ACHN (cell line): Measurements from ENCODE around the gene GEMIN2.
"Not testable (repeated sequence)": the region's sequence is repeated elsewhere in the genome, so short reads cannot be mapped to it uniquely, and the experiment has no call there.

Source experiments
- DNase-seq: peaks from one replicate; pipeline ENCODE4 v3.0.0-alpha.2; 2015
- in situ Hi-C: cut with HindIII; loops from 2 replicates; pipeline ENCODE4 v1.10.0; 2017; ENCODE audit warnings: low sequenced_read_pairs, low pct_ligation_motif_present, low pct_unique_long_range_greater_than_20kb

GEMIN2 gene

DNA sequence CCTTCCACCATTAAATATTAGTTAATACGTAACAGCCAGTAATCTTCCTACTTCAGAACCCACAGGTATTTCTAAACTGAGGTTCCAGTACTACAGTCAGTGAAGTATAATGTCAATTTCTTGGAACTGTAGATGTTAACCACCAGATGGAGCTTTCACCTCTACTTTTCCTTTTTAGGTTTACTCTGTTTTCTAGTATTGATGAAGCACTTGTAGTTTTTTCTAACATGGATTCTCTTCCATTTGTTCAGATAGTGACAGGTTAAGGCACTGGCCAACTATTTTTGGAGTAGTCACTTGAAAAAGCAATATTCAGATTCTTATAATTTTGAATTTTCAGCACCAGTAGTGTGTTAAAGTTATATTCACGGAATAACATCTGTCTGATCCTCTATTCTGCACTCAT, 6.5 kb upstream of the GEMIN2 start:
- in situ Hi-C loops: no loop called here
- peak; percentile 49 for DNase-seq

GRCh38 chr14:39108791-39109190, 5.3 kb upstream of the GEMIN2 start:
- no peak for DNase-seq
- in situ Hi-C loops: no loop called here

DNA sequence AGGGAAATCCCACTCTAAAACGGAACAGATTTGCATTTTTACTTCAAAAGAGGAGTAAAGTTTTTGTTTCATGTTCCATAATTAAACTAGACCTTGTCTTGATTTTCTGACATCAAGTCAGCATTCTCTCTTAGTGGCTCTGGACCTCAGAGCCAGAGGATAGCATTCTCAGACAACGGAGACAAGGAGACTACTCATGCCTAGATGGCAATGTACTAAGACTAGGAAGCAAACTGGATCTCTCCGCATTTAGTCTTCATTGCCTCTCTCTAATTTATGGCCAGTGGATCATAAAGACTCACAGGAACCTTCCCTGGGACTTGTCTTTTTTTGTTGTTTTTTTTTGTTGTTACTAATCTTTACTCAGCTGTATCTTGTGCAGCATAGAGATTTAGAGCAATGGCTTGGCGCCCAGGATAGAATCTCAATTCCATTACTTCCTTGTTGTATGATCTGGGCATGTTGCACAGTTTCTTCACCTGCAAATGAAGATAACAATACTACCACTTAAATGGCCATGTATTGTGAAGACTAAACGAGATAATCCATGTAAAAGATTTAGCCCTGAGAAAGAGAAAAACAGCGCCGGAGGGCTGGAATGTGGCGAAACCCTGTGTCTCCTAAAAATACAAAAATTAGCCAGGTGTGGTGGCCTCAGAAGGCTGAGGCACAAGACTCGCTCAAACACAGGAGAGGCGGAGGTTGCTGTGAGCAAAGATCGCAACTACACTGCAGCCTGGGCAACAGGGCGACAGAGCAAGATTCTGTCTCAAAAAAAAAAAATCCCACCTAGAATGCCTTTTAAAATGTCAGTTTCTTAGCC, 4.0 kb upstream of the GEMIN2 start:
- in situ Hi-C loops: no loop called here
- DNase-seq: no peak

- in situ Hi-C loops: no loop called here
- peak; percentile 8 for DNase-seq
Observed at GRCh38 chr14:39113685-39114072, 444 bp upstream of the GEMIN2 start.

DNA sequence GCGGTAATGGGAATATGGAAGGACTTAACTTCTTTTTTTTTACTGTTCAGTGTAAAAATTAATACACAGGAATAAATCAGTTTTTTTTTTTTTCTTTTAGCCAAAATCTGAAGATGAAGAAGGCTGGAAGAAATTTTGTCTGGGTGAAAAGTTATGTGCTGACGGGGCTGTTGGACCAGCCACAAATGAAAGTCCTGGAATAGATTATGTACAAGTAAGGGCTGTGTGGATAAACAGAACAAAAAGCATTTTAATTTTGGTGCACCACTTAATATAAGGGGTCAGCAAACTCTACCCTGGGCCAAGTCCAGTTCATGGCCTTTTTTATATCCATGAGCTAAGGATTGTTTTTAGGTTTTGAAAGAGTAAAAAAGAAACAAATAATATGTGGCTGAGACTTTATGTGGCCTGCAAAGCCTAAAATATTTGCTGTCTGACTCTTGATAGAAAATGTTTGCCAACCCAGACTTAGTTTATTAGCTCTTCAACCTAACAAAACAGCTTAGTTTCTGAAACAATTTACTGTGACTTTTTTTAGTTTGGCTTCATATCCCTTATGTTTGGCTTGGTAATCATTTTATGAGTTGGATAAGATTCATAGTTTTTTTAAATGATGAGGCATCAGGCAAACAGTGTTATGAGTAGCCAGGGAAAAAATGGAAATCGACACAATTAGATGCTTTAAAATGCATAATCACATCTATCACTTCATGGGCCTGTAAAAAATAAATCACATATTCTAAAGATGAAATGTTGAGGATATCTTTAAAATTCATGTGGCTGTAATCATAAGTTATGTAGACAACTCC, 8.4 kb downstream of the GEMIN2 start:
- in situ Hi-C loops: no loop called here
- DNase-seq: no peak

DNA sequence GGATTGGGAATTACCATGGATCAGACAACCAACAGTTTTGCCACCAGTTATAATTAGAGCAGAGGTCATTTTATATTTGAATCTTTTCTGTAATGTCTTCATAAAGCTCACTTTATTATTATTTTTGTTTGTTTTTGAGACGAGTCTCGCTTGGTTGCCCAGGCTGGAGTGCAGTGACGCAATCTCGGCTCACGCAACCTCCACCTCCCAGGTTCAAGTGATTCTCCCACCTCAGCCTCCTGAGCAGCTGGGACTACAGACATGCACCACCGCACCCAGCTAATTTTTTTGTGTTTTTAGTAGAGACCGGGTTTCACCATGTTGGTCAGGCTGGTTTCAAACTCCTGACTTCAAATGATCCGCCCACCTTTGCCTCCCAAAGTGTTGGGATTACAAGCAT, 23.7 kb downstream of the GEMIN2 start:
- in situ Hi-C loops, DNase-seq: not testable (repeated sequence)

DNA sequence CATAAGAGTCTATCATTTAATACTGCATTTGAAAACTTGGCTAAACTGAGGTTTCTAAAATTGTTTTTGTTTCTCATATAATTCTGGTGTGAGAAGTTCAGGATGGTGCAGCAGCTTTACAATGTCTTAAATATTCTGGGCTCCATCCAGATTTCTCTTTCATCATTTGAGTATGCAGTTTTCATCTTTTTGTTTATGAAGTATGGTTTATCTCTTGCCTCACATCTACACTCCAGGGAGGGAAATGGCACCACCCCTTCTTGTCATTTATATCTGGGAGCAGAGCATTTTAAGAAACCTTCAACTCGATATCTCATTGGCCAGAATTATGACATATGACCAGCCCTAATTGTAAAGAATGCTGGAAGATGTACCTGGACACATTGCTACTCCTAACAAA, 24.3 kb downstream of the GEMIN2 start:
- no peak for DNase-seq
- in situ Hi-C loops: no loop called here

DNA sequence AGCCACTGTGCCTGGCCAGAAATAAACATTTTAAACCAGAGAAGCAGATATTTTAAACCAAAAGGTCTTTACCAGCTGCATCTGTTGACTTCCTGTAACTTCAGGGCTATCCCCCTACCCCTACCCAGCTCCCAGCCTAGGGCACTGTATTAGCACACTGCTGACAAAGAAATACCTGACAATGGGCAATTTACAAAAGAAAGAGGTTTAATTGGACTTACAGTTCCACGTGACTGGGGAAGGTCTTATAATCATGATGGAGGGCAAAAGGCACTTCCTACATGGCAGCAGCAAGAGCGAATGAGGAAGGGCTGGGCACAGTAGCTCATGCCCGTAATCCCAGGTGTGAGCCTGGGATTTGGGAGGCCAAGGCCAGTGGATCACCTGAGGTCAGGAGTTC, 26.0 kb downstream of the GEMIN2 start:
- DNase-seq: no peak
- in situ Hi-C loops: no loop called here

DNA sequence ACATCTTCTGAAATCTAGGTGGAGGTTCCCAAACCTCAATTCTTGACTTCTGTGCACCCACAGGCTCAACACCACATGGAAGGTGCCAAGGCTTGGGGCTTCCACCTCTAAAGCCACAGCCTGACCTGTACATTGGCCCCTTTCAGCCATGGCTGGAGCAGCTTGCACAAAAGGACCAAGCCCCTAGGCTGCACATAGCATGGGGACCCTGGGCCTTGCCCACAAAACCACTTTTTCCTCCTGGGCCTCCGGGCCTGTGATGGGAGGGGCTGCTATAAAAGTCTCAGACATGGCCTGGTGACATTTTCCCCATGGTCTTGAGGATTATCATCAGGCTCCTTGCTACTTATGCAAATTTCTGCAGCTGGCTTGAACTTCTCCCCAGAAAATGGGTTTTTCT, 27.5 kb downstream of the GEMIN2 start:
- in situ Hi-C loops: not testable (repeated sequence)

GRCh38 chr14:39143226-39143625, 29.1 kb downstream of the GEMIN2 start:
- in situ Hi-C loops, DNase-seq: not testable (repeated sequence)

More for the DNA sequence above, 27.5 kb downstream of the GEMIN2 start:
- DNase-seq: not testable (repeated sequence)

DNA sequence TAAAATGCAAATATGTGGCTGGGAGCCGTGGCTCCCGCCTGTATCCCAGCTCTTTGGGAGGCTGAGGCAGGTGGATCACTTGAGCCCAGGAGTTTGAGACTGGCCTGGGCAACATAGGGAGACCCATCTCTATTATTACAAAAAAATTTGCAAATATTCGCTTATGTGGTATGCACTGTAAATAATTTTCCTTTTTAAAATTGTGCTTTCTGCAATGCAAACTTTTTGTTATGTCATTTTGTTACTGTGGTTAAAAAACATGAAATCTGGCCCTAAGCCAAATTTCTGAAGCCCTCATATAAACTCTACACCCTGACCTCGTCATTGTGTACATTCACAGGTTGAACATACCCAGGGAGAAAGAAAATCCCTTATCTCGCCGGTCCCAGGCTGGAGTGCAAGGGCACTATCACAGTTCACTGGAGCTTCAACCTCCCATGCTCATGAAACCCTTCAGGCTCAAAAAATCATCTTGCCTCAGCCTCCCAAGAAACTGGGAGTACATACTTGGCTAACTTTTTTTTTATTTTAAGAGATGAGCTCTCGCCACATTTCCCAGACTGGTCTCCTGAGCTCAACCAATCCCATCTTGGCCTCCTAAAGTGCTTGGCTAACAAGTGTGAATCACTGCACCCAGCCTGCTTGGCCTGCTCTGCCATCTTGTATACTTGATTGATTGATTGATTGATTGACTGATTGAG, 31.3 kb downstream of the GEMIN2 start:
- no peak for DNase-seq
- in situ Hi-C loops: no loop called here

- no peak for DNase-seq
- in situ Hi-C loops: no loop called here
Observed at GRCh38 chr14:39154594-39155189, 40.6 kb downstream of the GEMIN2 start.

DNA sequence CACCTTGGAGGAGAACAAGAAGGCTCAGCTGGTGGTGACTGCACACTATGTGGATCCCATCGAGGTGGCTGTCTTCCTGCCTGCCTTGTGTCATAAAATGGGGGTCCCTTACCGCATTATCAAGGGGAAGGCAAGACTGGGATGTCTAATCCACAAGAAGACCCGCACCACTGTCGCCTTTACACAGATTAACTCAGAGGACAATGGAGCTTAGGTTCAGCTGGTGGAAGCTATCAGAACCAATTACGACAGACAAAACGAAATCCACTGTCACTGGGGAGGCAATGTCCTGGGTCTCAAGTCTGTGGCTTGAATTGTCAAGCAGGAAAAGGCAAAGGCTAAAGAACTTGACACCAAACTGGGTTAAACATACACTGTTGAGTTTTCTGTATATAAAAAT, 43.4 kb downstream of the GEMIN2 start:
- in situ Hi-C loops: no loop called here
- DNase-seq: no peak

GRCh38 chr14:39158222-39158858, 44.2 kb downstream of the GEMIN2 start:
- in situ Hi-C loops: no loop called here

DNA sequence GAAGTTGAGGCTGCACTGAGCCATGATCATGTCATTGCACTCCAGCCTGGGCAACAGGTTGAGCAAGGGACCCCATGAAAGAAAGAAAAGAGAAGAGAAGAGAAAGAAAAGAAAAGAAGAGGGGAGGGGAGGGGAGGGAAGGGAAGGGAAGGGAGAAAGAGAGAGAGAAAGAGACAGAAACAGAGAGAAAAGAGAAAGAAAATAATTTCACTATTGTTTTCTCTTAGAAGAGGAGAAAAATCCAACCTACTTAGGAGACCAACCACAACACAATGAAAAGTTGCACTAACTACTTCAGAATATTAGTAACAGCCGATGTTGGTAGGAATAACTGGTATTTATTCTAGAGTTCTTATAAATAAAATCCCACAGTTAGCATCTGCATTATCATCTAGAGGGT, 46.4 kb downstream of the GEMIN2 start:
- in situ Hi-C loops: no loop called here
- no peak for DNase-seq

More at GRCh38 chr14:39158222-39158858, 44.2 kb downstream of the GEMIN2 start:
- no peak for DNase-seq

DNA sequence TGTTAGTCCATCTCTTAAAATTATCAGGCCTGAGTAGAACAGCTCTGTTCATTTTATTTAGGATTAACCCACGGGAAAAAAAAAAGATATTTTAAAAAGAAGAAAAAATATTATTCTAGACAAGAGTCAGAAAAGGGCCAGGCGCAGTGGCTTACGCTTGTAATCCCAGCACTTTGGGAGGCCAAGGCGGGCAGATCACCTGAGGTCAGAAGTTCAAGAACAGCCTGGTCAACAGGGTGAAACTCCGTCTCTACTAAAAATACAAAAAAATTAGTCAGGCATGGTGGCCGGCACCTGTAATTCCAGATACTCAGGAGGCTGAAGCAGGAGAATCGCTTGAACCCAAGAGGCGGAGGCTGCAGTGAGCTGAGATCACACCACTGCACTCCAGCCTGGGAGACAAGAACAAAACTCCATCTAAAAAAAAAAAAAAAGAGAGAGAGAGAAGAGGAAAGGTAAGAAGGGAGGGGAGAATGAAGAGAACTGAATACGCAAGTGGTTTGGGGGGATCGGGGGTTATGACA, 53.7 kb downstream of the GEMIN2 start:
- DNase-seq, in situ Hi-C loops: not testable (repeated sequence)

GRCh38 chr14:39168591-39168990, 54.5 kb downstream of the GEMIN2 start:
- DNase-seq: no peak
- in situ Hi-C loops: no loop called here

DNA sequence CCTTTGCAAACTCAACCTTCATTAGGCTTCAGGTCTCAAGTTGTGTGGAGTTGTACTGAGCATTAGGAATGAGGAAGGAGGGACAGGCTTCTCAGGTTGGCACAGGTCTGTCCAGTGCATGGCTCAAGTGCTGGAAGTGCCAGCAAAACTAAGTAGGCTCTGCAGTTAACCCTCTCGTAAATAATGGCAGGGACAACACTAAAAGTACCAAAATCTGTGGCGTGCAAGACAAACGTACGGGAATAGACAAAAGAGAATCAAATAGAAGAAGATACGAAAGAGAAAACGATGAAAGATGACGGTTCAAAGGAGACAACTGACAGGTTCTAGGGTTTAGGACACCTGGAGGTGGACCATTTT, 55.4 kb downstream of the GEMIN2 start:
- peak; percentile 19 for DNase-seq

More for the DNA sequence above, 55.4 kb downstream of the GEMIN2 start:
- in situ Hi-C loops: no loop called here
